Loucy (cell line): Measurements from ENCODE around the gene BRSK2.

Experiments used
- H2AFZ ChIP-seq: fragments of 200-600 bp; sonication (generic); 2 replicates; pipeline ENCODE4 v1.6.0; 2016; ENCODE audit warnings: antibody characterized with exemption, mild to moderate bottlenecking, low read length, moderate library complexity
- H3F3A ChIP-seq: fragments of 200-600 bp; 2 replicates; pipeline ENCODE4 v1.6.0; 2016; ENCODE audit warnings: antibody characterized with exemption, low read depth, mild to moderate bottlenecking
- H3K27me3 ChIP-seq: fragments of 200-600 bp; sonication (generic); 2 replicates; pipeline ENCODE4 v1.6.1; 2014; ENCODE audit warnings: low read length, mild to moderate bottlenecking; ENCODE audit not compliant: insufficient read depth, poor library complexity, severe bottlenecking
- H3K36me3 ChIP-seq: fragments of 200-600 bp; sonication (generic); 2 replicates; pipeline ENCODE4 v1.6.1; 2016; ENCODE audit warnings: low read length; ENCODE audit not compliant: insufficient read depth
- H3K4me1 ChIP-seq: fragments of 200-600 bp; sonication (generic); 2 replicates; pipeline ENCODE4 v1.5.1; 2014; ENCODE audit warnings: low read length, mild to moderate bottlenecking; ENCODE audit not compliant: insufficient read depth, poor library complexity, severe bottlenecking
- H3K4me2 ChIP-seq: fragments of 200-600 bp; sonication (generic); 2 replicates; pipeline ENCODE4 v1.6.0; 2014; ENCODE audit warnings: antibody characterized with exemption, low read length, low read depth, mild to moderate bottlenecking; ENCODE audit not compliant: poor library complexity, severe bottlenecking
- H3K4me3 ChIP-seq: fragments of 200-600 bp; sonication (generic); 2 replicates; pipeline ENCODE4 v1.5.1; 2014; ENCODE audit warnings: low read length, mild to moderate bottlenecking, mixed read lengths; ENCODE audit not compliant: poor library complexity, severe bottlenecking
- H3K79me2 ChIP-seq: fragments of 200-600 bp; sonication (generic); 2 replicates; pipeline ENCODE4 v1.6.1; 2014; ENCODE audit warnings: low read length; ENCODE audit not compliant: insufficient read depth
- H3K9ac ChIP-seq: fragments of 200-600 bp; sonication (generic); 2 replicates; pipeline ENCODE4 v1.6.0; 2014; ENCODE audit warnings: mild to moderate bottlenecking, low read depth, low read length, moderate library complexity; ENCODE audit not compliant: poor library complexity, severe bottlenecking
- H3K9me2 ChIP-seq: fragments of 200-600 bp; sonication (generic); replicated peaks from 2 replicates; pipeline ENCODE4 v1.6.1; 2016; ENCODE audit warnings: low read depth, low read length, mixed read lengths
- H3K9me3 ChIP-seq: fragments of 200-600 bp; sonication (generic); 2 replicates; pipeline ENCODE4 v1.6.1; 2014; ENCODE audit warnings: mild to moderate bottlenecking, antibody characterized with exemption, low read length, low read depth; ENCODE audit not compliant: insufficient read depth
- H4K20me1 ChIP-seq: fragments of 200-600 bp; sonication (generic); 2 replicates; pipeline ENCODE4 v1.6.0; 2014; ENCODE audit warnings: antibody characterized with exemption, low read length, mild to moderate bottlenecking; ENCODE audit not compliant: insufficient read depth, poor library complexity, severe bottlenecking
- EZH2phosphoT487 ChIP-seq: fragments of 200-600 bp; IDR thresholded peaks from 2 replicates; pipeline ENCODE4 v1.6.1; 2018; ENCODE audit warnings: antibody characterized with exemption, mild to moderate bottlenecking, moderate library complexity, borderline replicate concordance
- TF ChIP-seq, protein P1 (sequence below): fragments of 200-600 bp; sonication (generic); conservative IDR thresholded peaks from 2 replicates; pipeline ENCODE4 v1.5.1; 2014; ENCODE audit warnings: mild to moderate bottlenecking, antibody characterized with exemption, low read length

The BRSK2 gene

DNA sequence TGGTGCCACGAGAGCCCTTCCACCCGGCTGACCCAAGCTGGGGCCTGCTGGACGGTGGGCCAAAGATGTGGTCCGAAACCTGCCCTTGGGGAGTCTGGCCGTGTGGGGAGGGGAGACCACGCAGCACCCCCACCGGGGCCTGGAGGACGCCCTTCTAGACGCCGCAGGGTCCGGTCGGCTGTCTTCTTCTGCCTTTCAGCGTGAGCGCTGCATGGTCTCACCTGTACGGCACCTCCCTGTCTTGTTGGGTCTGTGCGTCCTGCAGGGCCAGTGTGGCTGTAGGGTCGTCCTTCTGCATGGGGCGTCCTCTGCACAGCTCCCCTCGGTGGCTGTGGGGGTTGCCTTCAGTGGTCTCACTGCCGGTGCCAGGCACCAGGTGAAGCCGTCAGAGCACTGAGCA, 2.8 kb downstream of the BRSK2 start:
- Histone ChIP-seq H3K9me3 (peaks cover 5% of the 10 kb centered on the region; the same call in 1 of the 2 replicates), H3F3A (no peaks in the 10 kb centered on the region), H2AFZ (no peak overlapping the region), H3K79me2 (no peaks in the 10 kb centered on the region), H3K9ac (no peak overlapping the region), H3K4me2 (no peak overlapping the region), H3K9me2 (no peaks in the 10 kb centered on the region), H3K27me3 (no peaks in the 10 kb centered on the region), H3K36me3 (no peaks in the 10 kb centered on the region), H4K20me1 (no peaks in the 10 kb centered on the region), H3K4me1 (no peaks in the 10 kb centered on the region), H3K4me3 (no peak overlapping the region)
- no peak for TF ChIP-seq EZH2phosphoT487
- TF ChIP-seq, protein P1, sequence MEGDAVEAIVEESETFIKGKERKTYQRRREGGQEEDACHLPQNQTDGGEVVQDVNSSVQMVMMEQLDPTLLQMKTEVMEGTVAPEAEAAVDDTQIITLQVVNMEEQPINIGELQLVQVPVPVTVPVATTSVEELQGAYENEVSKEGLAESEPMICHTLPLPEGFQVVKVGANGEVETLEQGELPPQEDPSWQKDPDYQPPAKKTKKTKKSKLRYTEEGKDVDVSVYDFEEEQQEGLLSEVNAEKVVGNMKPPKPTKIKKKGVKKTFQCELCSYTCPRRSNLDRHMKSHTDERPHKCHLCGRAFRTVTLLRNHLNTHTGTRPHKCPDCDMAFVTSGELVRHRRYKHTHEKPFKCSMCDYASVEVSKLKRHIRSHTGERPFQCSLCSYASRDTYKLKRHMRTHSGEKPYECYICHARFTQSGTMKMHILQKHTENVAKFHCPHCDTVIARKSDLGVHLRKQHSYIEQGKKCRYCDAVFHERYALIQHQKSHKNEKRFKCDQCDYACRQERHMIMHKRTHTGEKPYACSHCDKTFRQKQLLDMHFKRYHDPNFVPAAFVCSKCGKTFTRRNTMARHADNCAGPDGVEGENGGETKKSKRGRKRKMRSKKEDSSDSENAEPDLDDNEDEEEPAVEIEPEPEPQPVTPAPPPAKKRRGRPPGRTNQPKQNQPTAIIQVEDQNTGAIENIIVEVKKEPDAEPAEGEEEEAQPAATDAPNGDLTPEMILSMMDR: no peak

GRCh38 chr11:1393038-1393710, 3.4 kb downstream of the BRSK2 start:
- H4K20me1 ChIP-seq: no peaks in the 10 kb centered on the region
- no peaks in the 10 kb centered on the region for H3K9me2 ChIP-seq
- no peaks in the 10 kb centered on the region for H3K27me3 ChIP-seq
- H3F3A ChIP-seq: no peaks in the 10 kb centered on the region
- no peak overlapping the region for H3K4me2 ChIP-seq
- TF ChIP-seq, protein P1: no peak
- peaks cover 9% of the 10 kb centered on the region; the same call in 1 of the 2 replicates for H3K9me3 ChIP-seq
- H2AFZ ChIP-seq: no peak overlapping the region
- H3K4me1 ChIP-seq: no peaks in the 10 kb centered on the region
- H3K36me3 ChIP-seq: no peaks in the 10 kb centered on the region
- H3K79me2 ChIP-seq: no peaks in the 10 kb centered on the region
- no peak overlapping the region for H3K4me3 ChIP-seq
- no peak overlapping the region for H3K9ac ChIP-seq

GRCh38 chr11:1394936-1395772, 5.4 kb downstream of the BRSK2 start:
- Histone ChIP-seq H3K9me2 (no peaks in the 10 kb centered on the region), H3K27me3 (no peaks in the 10 kb centered on the region), H3K4me2 (no peak overlapping the region), H4K20me1 (no peaks in the 10 kb centered on the region), H3K4me3 (no peak overlapping the region), H2AFZ (no peak overlapping the region), H3K9ac (no peak overlapping the region), H3F3A (no peaks in the 10 kb centered on the region), H3K9me3 (peaks cover 18% of the 10 kb centered on the region; the same call in 1 of the 2 replicates), H3K79me2 (no peaks in the 10 kb centered on the region), H3K36me3 (no peaks in the 10 kb centered on the region), H3K4me1 (no peaks in the 10 kb centered on the region)
- TF ChIP-seq, protein P1: no peak
- no peak for TF ChIP-seq EZH2phosphoT487
